HepG2 (cell line): ENCODE results near the gene GALNT15. TPM values are rescaled to one million over a fixed set of nuclear protein-coding genes. Genes with fewer than 3 reads are reported as not detected.

Experiments
- FOSL1 ChIP-seq: sonication (generic); formaldehyde crosslinking; IDR thresholded peaks from 2 replicates; pipeline ENCODE4 v1.9.0; 2021; ENCODE audit warnings: missing genetic modification reagents, borderline replicate concordance
- MTF1 ChIP-seq: sonication (generic); formaldehyde crosslinking; IDR thresholded peaks from 2 replicates; pipeline ENCODE4 v1.5.0; 2020; ENCODE audit warnings: missing genetic modification reagents
- PHF5A ChIP-seq: IDR thresholded peaks from one replicate; pipeline ENCODE4 v1.6.1; 2018; ENCODE audit warnings: low read depth, missing genetic modification reagents; ENCODE audit not compliant: unreplicated experiment
- POLR2AphosphoS5 ChIP-seq: IDR thresholded peaks from 2 replicates; pipeline ENCODE4 v1.6.1; 2012; ENCODE audit warnings: low read depth, low read length
- SETDB1 ChIP-seq: sonication (generic); formaldehyde crosslinking; IDR thresholded peaks from 2 replicates; pipeline ENCODE4 v1.5.1; 2020; ENCODE audit warnings: missing genetic modification reagents, mild to moderate bottlenecking, borderline replicate concordance
- SSRP1 ChIP-seq: IDR thresholded peaks from 2 replicates; pipeline ENCODE4 v1.6.1; 2016; ENCODE audit warnings: control low read depth
- STAG1 ChIP-seq: sonication (generic); formaldehyde crosslinking; IDR thresholded peaks from 2 replicates; pipeline ENCODE4 v1.4.0; 2020; ENCODE audit warnings: missing genetic modification reagents
- TBX3 ChIP-seq: fragments of 450-650 bp; IDR thresholded peaks from 2 replicates; pipeline ENCODE4 v1.6.1; 2017; ENCODE audit warnings: antibody characterized with exemption, mild to moderate bottlenecking, inconsistent platforms, borderline replicate concordance
- ZNF484 ChIP-seq: sonication (generic); formaldehyde crosslinking; IDR thresholded peaks from 2 replicates; pipeline ENCODE4 v1.5.1; 2020; ENCODE audit warnings: mild to moderate bottlenecking, low read depth, missing genetic modification reagents, borderline replicate concordance
- ZNF768 ChIP-seq: sonication (generic); formaldehyde crosslinking; IDR thresholded peaks from 2 replicates; pipeline ENCODE4 v1.4.0; 2020; ENCODE audit warnings: missing genetic modification reagents
- ZNF782 ChIP-seq: sonication (generic); formaldehyde crosslinking; IDR thresholded peaks from 2 replicates; pipeline ENCODE4 v1.4.0; 2020; ENCODE audit warnings: missing genetic modification reagents, mild to moderate bottlenecking, borderline replicate concordance
- polyA plus RNA-seq, 8 experiments: library from polyadenylated mRNA; depleted of rRNA in 3 of 8; stranded (reverse) in 7 of 8; unstranded in 1 of 8; fragments of >200 nt; fragmentation: Illumina TruSeq in 4 of 8; extraction: Trizol in 4 of 8; gene quantifications; 2 replicates each; pipeline versions ENCODE4 v1.2.1 to v1.2.3, GENCODE V29; 2011 to 2016; ENCODE audit warnings: low read depth in 4 of 8, missing spikeins in 1 of 8, mixed read lengths in 1 of 8; ENCODE audit not compliant: insufficient read depth in 1 of 8
- total RNA-seq, 5 experiments: library from RNA; depleted of rRNA; stranded (reverse); fragments of >200 nt; fragmentation: Illumina TruSeq; extraction: Trizol; gene quantifications; 2 replicates each; pipeline ENCODE4 v1.2.3, GENCODE V29; 2016; ENCODE audit warnings: low read depth in 1 of 5
- TF ChIP-seq, protein P1 (sequence below): sonication (generic); formaldehyde crosslinking; IDR thresholded peaks from 2 replicates; pipeline ENCODE4 v1.8.1; 2023; ENCODE audit warnings: mild to moderate bottlenecking, missing genetic modification reagents, borderline replicate concordance
- TF ChIP-seq, protein P2 (sequence below): IDR thresholded peaks from 2 replicates; pipeline ENCODE4 v1.6.1; 2016; ENCODE audit warnings: low read depth, missing genetic modification reagents, missing compliant biosample characterization
- TF ChIP-seq, protein P3 (sequence below): sonication (generic); formaldehyde crosslinking; IDR thresholded peaks from 2 replicates; pipeline ENCODE4 v1.8.1; 2023; ENCODE audit warnings: mild to moderate bottlenecking, inconsistent platforms, moderate library complexity, missing genetic modification reagents, borderline replicate concordance
- TF ChIP-seq, protein P4 (sequence below), 2 experiments: sonication (generic) in 1 of 2; formaldehyde crosslinking in 1 of 2; IDR thresholded peaks; 2 replicates each; pipeline versions ENCODE4 v1.6.1 to v1.9.0; 2014 to 2022; ENCODE audit warnings: antibody characterized with exemption in 1 of 2, borderline replicate concordance in 1 of 2, inconsistent platforms in 1 of 2, low read depth in 1 of 2, missing genetic modification reagents in 1 of 2

The GALNT15 gene
- total and polyA plus RNA-seq, 2 of the 13 experiments (the other 11 are each of a cell fraction or from before 2014, with no cell fraction given) = 0.02 to 0.04 TPM

DNA sequence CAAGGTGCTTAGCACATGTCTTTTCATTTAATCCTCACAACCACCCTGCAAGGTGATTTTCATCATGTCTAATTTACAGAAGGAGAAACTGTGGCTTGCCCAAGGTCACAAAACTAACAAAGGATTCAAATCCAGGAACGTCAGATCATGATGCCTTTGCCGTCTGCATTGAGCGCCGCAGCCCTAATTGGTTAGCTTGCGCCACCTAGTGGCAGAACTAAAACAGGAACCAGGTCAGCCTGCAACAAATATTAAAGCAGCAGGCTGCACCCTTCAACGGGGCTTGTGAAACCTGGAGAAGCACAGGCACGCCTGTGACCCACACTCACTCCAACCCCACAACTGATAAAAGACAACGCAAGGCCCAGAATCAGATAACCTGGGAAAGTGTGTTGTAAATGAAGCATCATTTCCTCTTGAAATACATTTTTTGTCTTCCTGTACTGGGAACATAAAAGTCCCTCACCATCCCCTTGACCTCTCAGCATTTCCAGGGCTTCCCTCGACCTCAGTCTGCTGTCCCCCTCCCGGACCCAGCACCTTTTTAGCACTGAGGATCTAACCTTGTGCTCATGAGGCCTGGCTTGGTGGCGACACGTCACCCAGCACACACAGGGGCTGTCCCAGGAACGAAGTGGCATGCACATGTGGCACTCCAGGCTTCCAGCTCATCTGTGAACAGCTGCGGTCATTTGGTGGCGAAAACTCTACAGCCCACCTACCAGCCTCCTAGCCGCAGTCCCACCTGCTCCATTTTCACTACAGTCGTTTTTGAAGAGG, 73.0 kb downstream of the GALNT15 start (continued):
- TF ChIP-seq, protein P1, sequence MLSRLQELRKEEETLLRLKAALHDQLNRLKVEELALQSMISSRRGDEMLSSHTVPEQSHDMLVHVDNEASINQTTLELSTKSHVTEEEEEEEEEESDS (CRISPR knock-in tag) = no peak
- TF ChIP-seq STAG1 (peak; percentile 94), ZNF484 (CRISPR knock-in tag) (no peak), ZNF768 (CRISPR knock-in tag) (no peak), MTF1 (CRISPR knock-in tag) (no peak), SETDB1 (CRISPR knock-in tag) (no peak), TBX3 (no peak), SSRP1 (0 out of 2 replicates have a peak, but pooled peaks have one; percentile 44), FOSL1 (CRISPR knock-in tag) (no peak), ZNF782 (CRISPR knock-in tag) (no peak), PHF5A (CRISPR knock-in tag) (no peak), POLR2AphosphoS5 (no peak)
- TF ChIP-seq, protein P2, sequence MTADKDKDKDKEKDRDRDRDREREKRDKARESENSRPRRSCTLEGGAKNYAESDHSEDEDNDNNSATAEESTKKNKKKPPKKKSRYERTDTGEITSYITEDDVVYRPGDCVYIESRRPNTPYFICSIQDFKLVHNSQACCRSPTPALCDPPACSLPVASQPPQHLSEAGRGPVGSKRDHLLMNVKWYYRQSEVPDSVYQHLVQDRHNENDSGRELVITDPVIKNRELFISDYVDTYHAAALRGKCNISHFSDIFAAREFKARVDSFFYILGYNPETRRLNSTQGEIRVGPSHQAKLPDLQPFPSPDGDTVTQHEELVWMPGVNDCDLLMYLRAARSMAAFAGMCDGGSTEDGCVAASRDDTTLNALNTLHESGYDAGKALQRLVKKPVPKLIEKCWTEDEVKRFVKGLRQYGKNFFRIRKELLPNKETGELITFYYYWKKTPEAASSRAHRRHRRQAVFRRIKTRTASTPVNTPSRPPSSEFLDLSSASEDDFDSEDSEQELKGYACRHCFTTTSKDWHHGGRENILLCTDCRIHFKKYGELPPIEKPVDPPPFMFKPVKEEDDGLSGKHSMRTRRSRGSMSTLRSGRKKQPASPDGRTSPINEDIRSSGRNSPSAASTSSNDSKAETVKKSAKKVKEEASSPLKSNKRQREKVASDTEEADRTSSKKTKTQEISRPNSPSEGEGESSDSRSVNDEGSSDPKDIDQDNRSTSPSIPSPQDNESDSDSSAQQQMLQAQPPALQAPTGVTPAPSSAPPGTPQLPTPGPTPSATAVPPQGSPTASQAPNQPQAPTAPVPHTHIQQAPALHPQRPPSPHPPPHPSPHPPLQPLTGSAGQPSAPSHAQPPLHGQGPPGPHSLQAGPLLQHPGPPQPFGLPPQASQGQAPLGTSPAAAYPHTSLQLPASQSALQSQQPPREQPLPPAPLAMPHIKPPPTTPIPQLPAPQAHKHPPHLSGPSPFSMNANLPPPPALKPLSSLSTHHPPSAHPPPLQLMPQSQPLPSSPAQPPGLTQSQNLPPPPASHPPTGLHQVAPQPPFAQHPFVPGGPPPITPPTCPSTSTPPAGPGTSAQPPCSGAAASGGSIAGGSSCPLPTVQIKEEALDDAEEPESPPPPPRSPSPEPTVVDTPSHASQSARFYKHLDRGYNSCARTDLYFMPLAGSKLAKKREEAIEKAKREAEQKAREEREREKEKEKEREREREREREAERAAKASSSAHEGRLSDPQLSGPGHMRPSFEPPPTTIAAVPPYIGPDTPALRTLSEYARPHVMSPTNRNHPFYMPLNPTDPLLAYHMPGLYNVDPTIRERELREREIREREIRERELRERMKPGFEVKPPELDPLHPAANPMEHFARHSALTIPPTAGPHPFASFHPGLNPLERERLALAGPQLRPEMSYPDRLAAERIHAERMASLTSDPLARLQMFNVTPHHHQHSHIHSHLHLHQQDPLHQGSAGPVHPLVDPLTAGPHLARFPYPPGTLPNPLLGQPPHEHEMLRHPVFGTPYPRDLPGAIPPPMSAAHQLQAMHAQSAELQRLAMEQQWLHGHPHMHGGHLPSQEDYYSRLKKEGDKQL (CRISPR knock-in tag) = no peak
- TF ChIP-seq, protein P3, sequence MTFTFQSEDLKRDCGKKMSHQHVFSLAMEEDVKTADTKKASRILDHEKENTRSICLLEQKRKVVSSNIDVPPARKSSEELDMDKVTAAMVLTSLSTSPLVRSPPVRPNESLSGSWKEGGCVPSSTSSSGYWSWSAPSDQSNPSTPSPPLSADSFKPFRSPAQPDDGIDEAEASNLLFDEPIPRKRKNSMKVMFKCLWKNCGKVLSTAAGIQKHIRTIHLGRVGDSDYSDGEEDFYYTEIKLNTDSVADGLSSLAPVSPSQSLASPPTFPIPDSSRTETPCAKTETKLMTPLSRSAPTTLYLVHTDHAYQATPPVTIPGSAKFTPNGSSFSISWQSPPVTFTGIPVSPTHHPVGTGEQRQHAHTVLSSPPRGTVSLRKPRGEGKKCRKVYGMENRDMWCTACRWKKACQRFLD (CRISPR knock-in tag) = no peak
- TF ChIP-seq, protein P4, sequence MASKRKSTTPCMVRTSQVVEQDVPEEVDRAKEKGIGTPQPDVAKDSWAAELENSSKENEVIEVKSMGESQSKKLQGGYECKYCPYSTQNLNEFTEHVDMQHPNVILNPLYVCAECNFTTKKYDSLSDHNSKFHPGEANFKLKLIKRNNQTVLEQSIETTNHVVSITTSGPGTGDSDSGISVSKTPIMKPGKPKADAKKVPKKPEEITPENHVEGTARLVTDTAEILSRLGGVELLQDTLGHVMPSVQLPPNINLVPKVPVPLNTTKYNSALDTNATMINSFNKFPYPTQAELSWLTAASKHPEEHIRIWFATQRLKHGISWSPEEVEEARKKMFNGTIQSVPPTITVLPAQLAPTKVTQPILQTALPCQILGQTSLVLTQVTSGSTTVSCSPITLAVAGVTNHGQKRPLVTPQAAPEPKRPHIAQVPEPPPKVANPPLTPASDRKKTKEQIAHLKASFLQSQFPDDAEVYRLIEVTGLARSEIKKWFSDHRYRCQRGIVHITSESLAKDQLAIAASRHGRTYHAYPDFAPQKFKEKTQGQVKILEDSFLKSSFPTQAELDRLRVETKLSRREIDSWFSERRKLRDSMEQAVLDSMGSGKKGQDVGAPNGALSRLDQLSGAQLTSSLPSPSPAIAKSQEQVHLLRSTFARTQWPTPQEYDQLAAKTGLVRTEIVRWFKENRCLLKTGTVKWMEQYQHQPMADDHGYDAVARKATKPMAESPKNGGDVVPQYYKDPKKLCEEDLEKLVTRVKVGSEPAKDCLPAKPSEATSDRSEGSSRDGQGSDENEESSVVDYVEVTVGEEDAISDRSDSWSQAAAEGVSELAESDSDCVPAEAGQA (IDR thresholded peaks at IDR 0.05; ENCODE audit: low read depth) = no peak
- TF ChIP-seq, protein P4 (CRISPR knock-in tag; IDR thresholded peaks at IDR 0.05; ENCODE audit: borderline replicate concordance) = no peak
